CD4-positive, alpha-beta T cell (primary cell): Measurements from ENCODE around the gene TRIM15. TPM values are rescaled to one million over a fixed set of nuclear protein-coding genes. Genes with fewer than 3 reads are reported as not detected.

Experiments
- ATAC-seq: fragments of 200-7000 bp; cut with Tn5 transposase; one replicate; pipeline ENCODE4 v1.10.0; 2022; ENCODE audit warnings: mild to moderate bottlenecking; ENCODE audit not compliant: poor library complexity
- CTCF ChIA-PET: fragments of 350-600 bp; sonication (Branson Sonifier 250); formaldehyde crosslinking; loops from one replicate; lab custom pipeline; 2021; ENCODE audit warnings: antibody characterized with exemption, inconsistent platforms; lab: Charles Lee
- POLR2A ChIA-PET: fragments of 350-600 bp; sonication (Branson Sonifier 250); formaldehyde crosslinking; loops from one replicate; lab custom pipeline; 2021; ENCODE audit warnings: antibody characterized with exemption, inconsistent platforms; lab: Charles Lee
- DNase-seq, 14 experiments: peaks; one replicate each; pipeline ENCODE4 v3.0.0-alpha.2; 2013 to 2020; ENCODE audit warnings: mixed read lengths in 2 of 14
- H3K27ac ChIP-seq, 2 donors: one replicate each; pipeline versions ENCODE4 v1.5.1 to v1.7.0; 2013; ENCODE audit warnings: low read length in 2 of 2, low read depth in 1 of 2, mild to moderate bottlenecking in 1 of 2
- H3K27me3 ChIP-seq, 2 experiments: 1 replicate in 1 of 2; 2 replicates in 1 of 2; pipeline versions ENCODE4 v1.6.1 to v1.7.0; 2013; ENCODE audit warnings: low read length in 2 of 2, control low read depth in 1 of 2, mild to moderate bottlenecking in 1 of 2, moderate library complexity in 1 of 2; ENCODE audit not compliant: insufficient read depth in 2 of 2, control insufficient read depth in 1 of 2
- H3K36me3 ChIP-seq: one replicate; pipeline ENCODE4 v1.6.1; 2013; ENCODE audit warnings: low read length, control low read depth; ENCODE audit not compliant: insufficient read depth
- H3K4me1 ChIP-seq: one replicate; pipeline ENCODE4 v1.6.1; 2013; ENCODE audit warnings: low read length, control low read depth; ENCODE audit not compliant: insufficient read depth
- H3K4me3 ChIP-seq: one replicate; pipeline ENCODE4 v1.5.1; 2013; ENCODE audit warnings: mild to moderate bottlenecking, low read length, moderate library complexity
- H3K9me3 ChIP-seq, 2 experiments: 1 replicate in 1 of 2; 2 replicates in 1 of 2; pipeline versions ENCODE4 v1.6.1 to v1.7.0; 2013; ENCODE audit warnings: low read length in 2 of 2, mild to moderate bottlenecking in 2 of 2, control low read depth in 1 of 2, moderate library complexity in 1 of 2; ENCODE audit not compliant: control insufficient read depth in 1 of 2, insufficient read depth in 1 of 2
- H3K27ac Mint-ChIP-seq: one replicate; pipeline ENCODE4 v1.8.0; 2020; ENCODE audit warnings: mixed read lengths
- H3K27me3 Mint-ChIP-seq: one replicate; pipeline ENCODE4 v1.8.0; 2021; ENCODE audit warnings: mixed read lengths
- H3K36me3 Mint-ChIP-seq: one replicate; pipeline ENCODE4 v1.8.0; 2021; ENCODE audit warnings: low read depth, mixed read lengths
- H3K4me1 Mint-ChIP-seq: one replicate; pipeline ENCODE4 v1.8.0; 2021; ENCODE audit warnings: low read depth, mixed read lengths
- H3K4me3 Mint-ChIP-seq: one replicate; pipeline ENCODE4 v1.8.0; 2020; ENCODE audit warnings: mild to moderate bottlenecking, mixed read lengths
- H3K9me3 Mint-ChIP-seq: one replicate; pipeline ENCODE4 v1.8.0; 2020; ENCODE audit warnings: mixed read lengths
- intact Hi-C, 2 experiments: fragments of 100-400 bp; cut with DNase I in 1 of 2; cut with micrococcal nuclease in 1 of 2; formaldehyde crosslinking; loops; one replicate each; pipeline versions ENCODE4 v1.15.1 to v1.9.0; 2023 to 2025; cut with DNase I, micrococcal nuclease
- total RNA-seq, 174 experiments: library from RNA in 2 of 174; stranded (reverse) in 2 of 174; gene quantifications; one replicate each; pipeline ENCODE4 v1.2.3 and lab custom pipeline; 2021 to 2026
- TF ChIP-seq, protein P1 (sequence below): fragments of 200-600 bp; IDR thresholded peaks from one replicate; pipeline ENCODE4 v1.8.0; 2022; ENCODE audit warnings: antibody characterized with exemption, mild to moderate bottlenecking

TRIM15 gene
- total RNA-seq, 2 experiments from 2014 or later: not detected

DNA sequence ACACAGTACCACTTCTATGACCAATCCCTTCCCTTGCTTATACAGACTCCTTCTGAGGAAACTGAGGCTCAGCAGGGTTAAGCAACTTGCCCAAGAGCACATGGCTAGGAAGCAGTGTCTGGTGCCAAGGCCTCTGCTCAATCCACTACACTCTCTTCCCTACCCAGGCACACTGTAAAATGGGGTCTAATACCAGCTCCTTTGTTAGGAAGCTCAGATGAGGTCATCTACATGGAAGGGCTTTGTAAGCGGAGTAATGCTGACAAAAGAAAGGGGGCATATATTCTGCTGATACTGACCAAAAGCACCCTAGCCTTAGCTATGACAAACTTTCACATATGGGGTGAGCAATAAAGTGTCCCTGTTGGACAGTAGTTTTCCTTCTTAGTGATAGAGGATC is 40.8 kb downstream of the TRIM15 start:
- intact Hi-C loops: no loop called here
- peaks cover 40% of the 10 kb centered on the region for H3K4me1 ChIP-seq
- no peak overlapping the region for H3K27ac Mint-ChIP-seq
- H3K27me3 ChIP-seq: no peaks in the 10 kb centered on the region
- TF ChIP-seq, protein P1, sequence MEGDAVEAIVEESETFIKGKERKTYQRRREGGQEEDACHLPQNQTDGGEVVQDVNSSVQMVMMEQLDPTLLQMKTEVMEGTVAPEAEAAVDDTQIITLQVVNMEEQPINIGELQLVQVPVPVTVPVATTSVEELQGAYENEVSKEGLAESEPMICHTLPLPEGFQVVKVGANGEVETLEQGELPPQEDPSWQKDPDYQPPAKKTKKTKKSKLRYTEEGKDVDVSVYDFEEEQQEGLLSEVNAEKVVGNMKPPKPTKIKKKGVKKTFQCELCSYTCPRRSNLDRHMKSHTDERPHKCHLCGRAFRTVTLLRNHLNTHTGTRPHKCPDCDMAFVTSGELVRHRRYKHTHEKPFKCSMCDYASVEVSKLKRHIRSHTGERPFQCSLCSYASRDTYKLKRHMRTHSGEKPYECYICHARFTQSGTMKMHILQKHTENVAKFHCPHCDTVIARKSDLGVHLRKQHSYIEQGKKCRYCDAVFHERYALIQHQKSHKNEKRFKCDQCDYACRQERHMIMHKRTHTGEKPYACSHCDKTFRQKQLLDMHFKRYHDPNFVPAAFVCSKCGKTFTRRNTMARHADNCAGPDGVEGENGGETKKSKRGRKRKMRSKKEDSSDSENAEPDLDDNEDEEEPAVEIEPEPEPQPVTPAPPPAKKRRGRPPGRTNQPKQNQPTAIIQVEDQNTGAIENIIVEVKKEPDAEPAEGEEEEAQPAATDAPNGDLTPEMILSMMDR: no peak
- ChIA-PET CTCF (interaction anchor here (1.3 kb wide), 1 partner anchor 15 kb away, joined by 5 read pairs; no protein-coding TSS in a partner anchor), POLR2A (interaction anchor here (1.5 kb wide), 1 partner anchor 9 kb away, joined by 5 read pairs; the partner anchor contains the start of gene TRIM26)
- DNase-seq (no peak), ATAC-seq (no peak)
- peaks cover 60% of the 10 kb centered on the region for H3K36me3 ChIP-seq
- peaks cover 74% of the 10 kb centered on the region for H3K4me1 Mint-ChIP-seq
- H3K36me3 Mint-ChIP-seq: peaks cover 53% of the 10 kb centered on the region
- no peak overlapping the region for H3K27ac ChIP-seq
- H3K4me3 ChIP-seq: no peak overlapping the region
- no peaks in the 10 kb centered on the region for H3K27me3 Mint-ChIP-seq
- no peak overlapping the region for H3K4me3 Mint-ChIP-seq
- no peaks in the 10 kb centered on the region for H3K9me3 ChIP-seq
- no peaks in the 10 kb centered on the region for H3K9me3 Mint-ChIP-seq

DNA sequence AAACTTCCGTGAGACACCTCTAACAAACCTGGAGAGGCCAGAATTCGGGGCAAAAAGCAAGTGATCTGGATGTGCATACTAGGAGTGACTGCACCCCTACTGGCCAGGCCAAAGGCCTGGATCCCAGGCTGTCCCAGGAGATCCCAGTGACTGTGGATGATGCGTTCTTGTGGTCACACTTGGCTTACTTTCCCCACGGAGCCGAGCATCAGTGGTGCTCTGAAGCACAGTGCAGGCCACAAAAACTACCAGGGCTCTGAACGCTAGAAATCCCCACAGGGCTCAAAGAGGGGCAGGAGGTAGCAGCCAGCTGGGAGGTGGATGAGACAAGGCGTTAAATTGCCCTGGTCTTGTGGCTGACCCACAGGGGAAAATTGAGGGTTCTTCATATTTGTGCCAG is 42.8 kb downstream of the TRIM15 start:
- ATAC-seq: no peak
- no peak overlapping the region for H3K4me3 ChIP-seq
- H3K4me3 Mint-ChIP-seq: peak overlapping the region; percentile 4
- no peak overlapping the region for H3K27ac Mint-ChIP-seq
- DNase-seq: no peak
- H3K36me3 Mint-ChIP-seq: peaks cover 38% of the 10 kb centered on the region
- peaks cover 80% of the 10 kb centered on the region for H3K4me1 Mint-ChIP-seq
- ChIA-PET CTCF (no interaction called here), POLR2A (interaction anchor here (1.1 kb wide), 1 partner anchor 8 kb away, joined by 5 read pairs; no protein-coding TSS in a partner anchor)
- peaks cover 53% of the 10 kb centered on the region for H3K4me1 ChIP-seq
- H3K9me3 ChIP-seq: no peaks in the 10 kb centered on the region
- TF ChIP-seq, protein P1: no peak
- peaks cover 43% of the 10 kb centered on the region for H3K36me3 ChIP-seq
- intact Hi-C loops: no loop called here
- H3K27me3 ChIP-seq: no peaks in the 10 kb centered on the region
- H3K27me3 Mint-ChIP-seq: no peaks in the 10 kb centered on the region
- H3K9me3 Mint-ChIP-seq: no peaks in the 10 kb centered on the region
- H3K27ac ChIP-seq: no peak overlapping the region

DNA sequence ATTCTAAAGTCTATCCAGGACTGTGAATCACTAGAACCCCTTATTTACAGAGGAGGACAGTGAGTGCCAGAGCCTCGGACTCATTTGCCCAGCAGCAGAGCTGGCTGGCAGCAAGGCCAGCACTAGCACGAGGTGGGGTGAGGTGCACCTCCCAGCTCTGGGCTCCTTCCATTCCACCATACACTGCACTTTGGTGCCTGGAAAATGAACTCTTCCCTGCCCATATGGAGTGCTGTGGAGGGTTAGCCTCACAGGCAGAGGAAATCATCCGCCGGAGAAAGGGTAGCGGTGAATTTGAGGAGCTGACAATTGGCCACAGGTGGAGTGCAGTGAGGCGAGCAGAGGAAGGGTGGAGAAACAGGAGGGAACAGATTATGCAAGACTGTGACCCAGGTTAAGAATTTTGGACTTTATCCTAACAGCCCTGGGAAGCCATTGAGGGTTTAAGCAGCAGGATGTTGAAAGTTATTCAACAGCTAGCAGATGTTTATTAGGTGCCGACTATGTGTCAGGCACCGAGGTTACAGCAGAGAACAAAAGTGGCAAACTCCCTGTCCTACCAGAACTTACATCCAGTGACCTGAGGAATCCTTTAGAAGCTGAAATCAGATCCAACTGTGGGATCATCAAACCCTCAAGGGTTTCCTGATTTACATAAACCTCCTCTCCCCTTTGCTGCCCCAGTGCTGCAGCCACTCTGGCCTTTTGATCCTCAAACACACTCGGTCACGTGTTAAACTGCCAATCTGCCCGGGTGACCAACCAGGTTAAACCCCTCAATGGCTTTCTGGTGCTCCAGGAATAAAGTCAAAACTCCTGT is 43.7 kb downstream of the TRIM15 start:
- Mint-ChIP-seq H3K36me3 (peaks cover 33% of the 10 kb centered on the region), H3K27me3 (no peaks in the 10 kb centered on the region), H3K4me3 (no peak overlapping the region), H3K9me3 (no peaks in the 10 kb centered on the region), H3K27ac (no peak overlapping the region), H3K4me1 (peaks cover 82% of the 10 kb centered on the region)
- intact Hi-C loops: no loop called here
- ChIA-PET CTCF (interaction anchor here (1.3 kb wide), 1 partner anchor 12 kb away, joined by 3 read pairs; no protein-coding TSS in a partner anchor), POLR2A (no interaction called here)
- H3K4me3 ChIP-seq: no peak overlapping the region
- ATAC-seq (no peak), DNase-seq (no peak)
- peaks cover 39% of the 10 kb centered on the region for H3K36me3 ChIP-seq
- TF ChIP-seq, protein P1: no peak
- H3K4me1 ChIP-seq: peaks cover 62% of the 10 kb centered on the region
- H3K27me3 ChIP-seq: no peaks in the 10 kb centered on the region
- no peak overlapping the region for H3K27ac ChIP-seq
- no peaks in the 10 kb centered on the region for H3K9me3 ChIP-seq
